GM19238 (cell line): ENCODE measurements around the gene CRABP2.
A peak's percentile ranks its signal among the peaks of the same experiment; 100 is the strongest.

Source experiments
- DNase-seq: peaks from one replicate; pipeline ENCODE4 v3.0.0; 2011; ENCODE audit warnings: low spot score; ENCODE audit not compliant: insufficient read length

CRABP2 gene

GRCh38 chr1:156705321-156705917, at the start of gene CRABP2:
Gene CRABP2, minus strand, starts transcription at chr1:156705583. Its CDS starts 137 bp downstream, at chr1:156705446.
- no peak for DNase-seq

GRCh38 chr1:156754219-156754618, 48.8 kb upstream of the CRABP2 start:
- no peak for DNase-seq

GRCh38 chr1:156752843-156753482, 47.6 kb upstream of the CRABP2 start:
- DNase-seq = no peak

GRCh38 chr1:156751757-156752481, 46.5 kb upstream of the CRABP2 start:
- peak; percentile 93 for DNase-seq

GRCh38 chr1:156751451-156751756, 46.0 kb upstream of the CRABP2 start, which contains the start of gene HDGF:
Gene HDGF, minus strand, starts transcription at chr1:156751675. Its CDS starts 246 bp downstream, at chr1:156751429.
- DNase-seq = no peak

- DNase-seq = no peak
Observed at GRCh38 chr1:156750711-156751450, 45.5 kb upstream of the CRABP2 start.

- no peak for DNase-seq
Observed at GRCh38 chr1:156750191-156750672, 44.8 kb upstream of the CRABP2 start.

- no peak for DNase-seq
Observed at GRCh38 chr1:156749419-156750118, 44.2 kb upstream of the CRABP2 start.

GRCh38 chr1:156748670-156749418, 43.5 kb upstream of the CRABP2 start:
- DNase-seq = no peak

- DNase-seq = no peak
Observed at GRCh38 chr1:156747742-156748669, 42.6 kb upstream of the CRABP2 start.

- no peak for DNase-seq
Observed at GRCh38 chr1:156746728-156747631, 41.6 kb upstream of the CRABP2 start.

GRCh38 chr1:156746406-156746727, 41.0 kb upstream of the CRABP2 start:
- no peak for DNase-seq

- no peak for DNase-seq
Observed at GRCh38 chr1:156745881-156746280, 40.5 kb upstream of the CRABP2 start.

GRCh38 chr1:156744786-156745419, 39.5 kb upstream of the CRABP2 start:
- DNase-seq = no peak

- DNase-seq = no peak
Observed at GRCh38 chr1:156744344-156744743, 39.0 kb upstream of the CRABP2 start.

- no peak for DNase-seq
Observed at GRCh38 chr1:156743367-156744302, 38.3 kb upstream of the CRABP2 start.

- DNase-seq = no peak
Observed at GRCh38 chr1:156742801-156743200, 37.4 kb upstream of the CRABP2 start.
